PC-9 (cell line): ENCODE measurements around the gene CNOT10. TPM values are rescaled to one million over a fixed set of nuclear protein-coding genes. Genes with fewer than 3 reads are reported as not detected.

Experiments used
- BruUV-seq: library from RNA; stranded (reverse); fragments of 400-500 nt; replicated peaks from 2 replicates; lab custom pipeline; 2021; lab: Mats Ljungman, UMichigan
- CTCF ChIA-PET: fragments of 300-600 bp; sonication (Branson Sonifier 250); formaldehyde crosslinking; loops from one replicate; lab custom pipeline; 2022; ENCODE audit warnings: antibody characterized with exemption; lab: Charles Lee
- POLR2A ChIA-PET: fragments of 300-600 bp; sonication (Branson Sonifier 250); formaldehyde crosslinking; loops from one replicate; lab custom pipeline; 2022; ENCODE audit warnings: antibody characterized with exemption; ENCODE audit not compliant: unreplicated experiment; lab: Charles Lee
- DNase-seq, 2 experiments: peaks; one replicate each; pipeline versions ENCODE4 v3.0.0 to v3.0.0-alpha.2; 2015 to 2022; ENCODE audit warnings: mixed read lengths in 1 of 2
- H2AFZ ChIP-seq: fragments of 200-600 bp; sonication (generic); 2 replicates; pipeline ENCODE4 v1.8.1; 2017; ENCODE audit warnings: antibody characterized with exemption
- H3F3A ChIP-seq: fragments of 200-600 bp; sonication (generic); 2 replicates; pipeline ENCODE4 v1.8.1; 2017; ENCODE audit warnings: antibody characterized with exemption, mild to moderate bottlenecking, low read depth; ENCODE audit not compliant: insufficient read depth
- H3K27ac ChIP-seq: fragments of 200-600 bp; sonication (generic); 2 replicates; pipeline ENCODE4 v1.6.1; 2016; ENCODE audit warnings: mixed run types
- H3K27me3 ChIP-seq: fragments of 200-600 bp; sonication (generic); 2 replicates; pipeline ENCODE4 v1.6.1; 2016; ENCODE audit warnings: low read depth, mixed run types; ENCODE audit not compliant: insufficient read depth
- H3K36me3 ChIP-seq: fragments of 200-600 bp; sonication (generic); 2 replicates; pipeline ENCODE4 v1.6.1; 2016; ENCODE audit warnings: low read depth, mixed run types
- H3K4me1 ChIP-seq: fragments of 200-600 bp; sonication (generic); replicated peaks from 2 replicates; pipeline ENCODE4 v1.6.1; 2016; ENCODE audit warnings: mixed run types; ENCODE audit not compliant: insufficient read depth
- H3K4me2 ChIP-seq: fragments of 200-600 bp; sonication (generic); 2 replicates; pipeline ENCODE4 v1.6.1; 2017; ENCODE audit warnings: mixed run types
- H3K4me3 ChIP-seq: fragments of 200-600 bp; sonication (generic); 2 replicates; pipeline ENCODE4 v1.6.1; 2016; ENCODE audit warnings: mixed run types
- H3K79me2 ChIP-seq: fragments of 200-600 bp; sonication (generic); 2 replicates; pipeline ENCODE4 v1.6.1; 2017; ENCODE audit warnings: low read depth, mixed run types
- H3K9me2 ChIP-seq: fragments of 200-600 bp; sonication (generic); 2 replicates; pipeline ENCODE4 v1.8.1; 2017; ENCODE audit warnings: mild to moderate bottlenecking; ENCODE audit not compliant: insufficient read depth
- H3K9me3 ChIP-seq: fragments of 200-600 bp; sonication (generic); 2 replicates; pipeline ENCODE4 v1.8.1; 2016; ENCODE audit warnings: low read depth; ENCODE audit not compliant: insufficient read depth
- H4K20me1 ChIP-seq: fragments of 200-600 bp; sonication (generic); 2 replicates; pipeline ENCODE4 v1.8.1; 2017; ENCODE audit not compliant: insufficient read depth
- CTCF ChIP-seq: fragments of 200-600 bp; sonication (generic); conservative IDR thresholded peaks from 2 replicates; pipeline ENCODE4 v1.6.1; 2017; ENCODE audit warnings: mixed run types, antibody characterized with exemption, mild to moderate bottlenecking, moderate library complexity
- EZH2 ChIP-seq: fragments of 200-600 bp; sonication (generic); IDR thresholded peaks from 2 replicates; pipeline ENCODE4 v1.8.0; 2017; ENCODE audit warnings: antibody characterized with exemption, low read depth
- intact Hi-C: fragments of 100-400 bp; cut with micrococcal nuclease; formaldehyde crosslinking; loops from one replicate; pipeline ENCODE4 v1.10.0; 2022; ENCODE audit not compliant: unreplicated experiment
- total RNA-seq: library from RNA; stranded (reverse); gene quantifications from 2 replicates; pipeline ENCODE4 v1.2.3, GENCODE V29; 2021

The CNOT10 gene
- total RNA-seq, 1 experiment from 2014 or later = 43.7 TPM

DNA sequence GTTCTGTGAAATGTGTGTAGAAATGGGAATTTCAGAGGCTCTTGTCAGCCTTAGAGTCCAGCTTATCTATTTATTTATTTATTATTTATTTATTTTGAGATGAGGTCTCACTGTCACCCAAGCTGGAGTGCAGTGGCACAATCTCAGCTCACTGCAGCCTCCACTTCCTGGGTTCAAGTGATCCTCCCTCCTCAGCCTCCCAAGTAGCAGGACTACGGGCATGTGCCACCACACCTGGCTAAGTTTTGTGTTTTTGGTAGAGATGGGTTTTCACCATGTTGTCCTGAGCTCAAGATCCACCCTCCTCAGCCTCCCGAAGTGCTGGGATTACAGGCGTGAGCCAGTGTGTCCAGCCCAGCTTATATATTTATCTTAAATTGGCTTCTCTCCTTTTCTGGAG, 11.5 kb downstream of the CNOT10 start:
- no peaks in the 10 kb centered on the region for H3F3A ChIP-seq
- no TSS peak for BruUV-seq
- no peaks in the 10 kb centered on the region for H3K4me1 ChIP-seq
- H3K36me3 ChIP-seq = no peaks in the 10 kb centered on the region
- POLR2A ChIA-PET = no interaction called here
- H3K4me3 ChIP-seq = no peak overlapping the region
- no peaks in the 10 kb centered on the region for H4K20me1 ChIP-seq
- H2AFZ ChIP-seq = no peak overlapping the region
- H3K79me2 ChIP-seq = no peaks in the 10 kb centered on the region
- no peaks in the 10 kb centered on the region for H3K27me3 ChIP-seq
- H3K9me2 ChIP-seq = no peaks in the 10 kb centered on the region
- CTCF ChIA-PET = no interaction called here
- DNase-seq = no peak
- intact Hi-C loops = no loop called here
- no peak overlapping the region for H3K4me2 ChIP-seq
- H3K27ac ChIP-seq = no peak overlapping the region
- no peaks in the 10 kb centered on the region for H3K9me3 ChIP-seq
- TF ChIP-seq CTCF (no peak), EZH2 (no peak)

- CTCF ChIA-PET = no interaction called here
- no peak for DNase-seq
Observed at GRCh38 chr3:32698506-32698905, 13.5 kb downstream of the CNOT10 start.

GRCh38 chr3:32699429-32699828, 14.4 kb downstream of the CNOT10 start:
- Histone ChIP-seq H3K27me3 (no peaks in the 10 kb centered on the region), H3K79me2 (no peaks in the 10 kb centered on the region), H2AFZ (no peak overlapping the region), H3K36me3 (no peaks in the 10 kb centered on the region), H3F3A (no peaks in the 10 kb centered on the region), H3K9me2 (no peaks in the 10 kb centered on the region), H3K9me3 (no peaks in the 10 kb centered on the region), H3K4me1 (no peaks in the 10 kb centered on the region), H3K27ac (no peak overlapping the region), H3K4me3 (no peak overlapping the region), H4K20me1 (no peaks in the 10 kb centered on the region), H3K4me2 (no peak overlapping the region)
- ChIA-PET POLR2A (no interaction called here), CTCF (no interaction called here)
- intact Hi-C loops = no loop called here
- TF ChIP-seq CTCF (no peak), EZH2 (no peak)
- no peak for DNase-seq
- no TSS peak for BruUV-seq

More at GRCh38 chr3:32698506-32698905, 13.5 kb downstream of the CNOT10 start:
- Histone ChIP-seq H3K4me2 (no peak overlapping the region), H3K4me1 (no peaks in the 10 kb centered on the region), H3K9me3 (no peaks in the 10 kb centered on the region), H3F3A (no peaks in the 10 kb centered on the region), H3K79me2 (no peaks in the 10 kb centered on the region), H3K36me3 (no peaks in the 10 kb centered on the region), H3K4me3 (no peak overlapping the region), H2AFZ (no peak overlapping the region), H4K20me1 (no peaks in the 10 kb centered on the region), H3K27me3 (no peaks in the 10 kb centered on the region), H3K27ac (no peak overlapping the region), H3K9me2 (no peaks in the 10 kb centered on the region)
- no TSS peak for BruUV-seq
- no peak for TF ChIP-seq CTCF
- TF ChIP-seq EZH2 = no peak
- intact Hi-C loops = no loop called here
- POLR2A ChIA-PET = no interaction called here
